Left renal pelvis (tissue), 4 donors: ENCODE results near the gene USP9X. TPM values are rescaled to one million over a fixed set of nuclear protein-coding genes. Genes with fewer than 3 reads are reported as not detected.
"Not testable (repeated sequence)": the region's sequence is repeated elsewhere in the genome, so short reads cannot be mapped to it uniquely, and the experiment has no call there.

Experiments
- DNase-seq, 4 donors: peaks; one replicate each; pipeline ENCODE4 v3.0.0-alpha.2; 2013; ENCODE audit warnings: low read depth in 4 of 4, low spot score in 3 of 4
- polyA plus RNA-seq, 4 donors: library from polyadenylated mRNA; unstranded; fragments of 120-200 nt; gene quantifications; one replicate each; pipeline ENCODE4 v1.2.1, GENCODE V29; 2013; ENCODE audit not compliant: insufficient read length in 4 of 4

USP9X gene
- polyA plus RNA-seq, 4 donors = 50.4 to 74.9 (median 63.5) TPM

DNA sequence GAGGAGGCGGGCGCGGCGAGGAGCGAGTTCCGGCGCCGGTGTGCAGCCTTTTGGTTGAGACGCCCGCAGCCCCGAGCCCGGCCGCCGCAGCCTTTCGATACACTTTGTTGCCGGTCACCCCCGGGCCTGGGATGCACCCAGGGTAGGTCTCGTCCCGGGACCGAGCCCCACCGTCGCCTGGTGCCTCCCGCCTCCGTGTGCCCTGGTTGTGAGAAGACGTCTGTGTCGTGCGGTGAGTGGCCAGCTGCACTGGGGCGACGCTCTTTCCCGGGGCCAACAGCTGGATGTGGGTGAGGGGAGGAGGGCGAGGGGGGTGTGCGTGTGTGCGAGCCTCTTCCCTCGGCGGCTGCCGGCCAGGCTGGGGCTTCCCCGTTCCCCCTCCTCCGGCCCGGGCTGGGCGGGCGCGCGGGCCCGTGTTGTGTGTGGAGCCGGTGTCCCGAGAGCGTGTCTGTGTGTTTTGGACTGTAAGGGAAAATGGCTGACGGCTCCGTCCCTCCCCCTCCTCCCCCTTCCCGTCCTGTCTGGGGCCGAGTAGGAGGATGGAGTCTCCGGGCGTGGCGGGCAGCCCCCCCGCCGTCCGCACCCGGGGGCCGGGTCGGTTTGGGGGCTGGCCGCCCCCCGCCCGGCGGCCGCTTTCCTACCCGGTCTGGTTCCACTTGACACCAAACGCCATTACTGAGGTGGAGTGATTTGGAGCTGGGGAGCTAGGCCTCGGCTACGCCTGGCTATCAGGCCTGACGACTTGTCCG is 807 bp downstream of the USP9X start:
- DNase-seq = peak in 1 of 4 donors; percentile 52

DNA sequence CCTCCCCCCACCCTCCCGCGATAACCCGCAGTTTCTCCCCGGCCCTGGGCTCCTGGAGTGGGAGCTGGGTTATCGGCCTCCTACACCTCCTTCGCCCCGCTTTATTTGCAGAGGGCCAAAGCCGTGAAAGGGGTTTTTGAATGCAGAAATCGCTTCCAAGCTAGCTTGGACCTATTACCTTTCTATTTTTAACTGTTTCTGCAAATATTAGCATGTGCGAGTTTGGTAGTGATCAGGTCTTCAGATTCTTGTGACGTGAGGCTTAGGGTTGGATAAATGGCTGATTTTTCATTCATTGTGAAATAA is 1.3 kb downstream of the USP9X start:
- peak in 1 of 4 donors; percentile 7 for DNase-seq

DNA sequence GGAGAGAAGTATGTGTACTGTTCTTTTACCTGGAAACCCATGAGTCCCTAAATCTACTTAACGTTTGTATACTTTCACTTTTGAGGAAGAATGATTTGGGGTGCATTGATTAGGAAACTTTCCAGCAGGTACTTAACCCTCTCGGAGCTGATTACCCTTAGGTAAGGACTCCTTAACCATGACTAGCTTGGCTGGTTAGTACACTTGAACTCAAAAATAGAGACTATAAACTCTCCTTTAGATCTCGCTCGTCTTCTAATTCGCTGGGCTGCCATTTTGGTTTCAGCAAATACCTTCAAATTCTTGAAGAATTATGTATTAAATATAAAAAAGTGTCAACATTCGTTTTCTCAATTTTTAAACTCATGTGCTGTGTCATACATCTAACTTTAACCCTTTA is 2.0 kb downstream of the USP9X start:
- DNase-seq = no peak

DNA sequence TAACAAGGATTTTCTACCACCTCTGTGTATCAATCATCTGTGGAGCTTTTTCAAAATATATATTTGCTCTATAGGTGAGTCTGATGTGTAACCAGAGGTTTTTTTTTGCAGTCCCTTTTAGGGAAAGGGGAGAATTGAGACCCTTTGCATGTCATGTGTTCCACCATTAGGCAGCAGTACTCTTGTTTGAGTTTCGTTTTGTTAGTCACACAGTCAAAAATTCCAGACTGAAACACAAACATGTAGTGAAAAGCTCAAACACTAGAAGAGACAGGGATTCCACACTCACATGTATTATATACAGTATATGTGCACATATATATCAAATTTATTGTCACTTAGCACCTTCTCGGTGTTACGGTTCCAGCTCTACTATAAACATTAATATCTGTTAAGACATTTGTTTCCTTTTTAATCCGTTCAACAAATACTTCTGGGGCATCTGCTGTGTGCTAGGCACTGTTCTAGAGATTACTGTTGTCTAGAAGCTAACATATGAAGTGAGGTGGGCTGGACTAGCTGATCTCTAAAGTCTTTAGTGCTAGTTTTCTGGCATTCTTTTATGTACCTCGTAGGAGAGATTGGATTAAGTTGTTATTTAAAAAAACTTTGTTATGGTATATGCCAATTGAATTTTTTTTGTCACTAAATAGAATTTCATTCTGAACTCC is 5.5 kb downstream of the USP9X start:
- DNase-seq = no peak

DNA sequence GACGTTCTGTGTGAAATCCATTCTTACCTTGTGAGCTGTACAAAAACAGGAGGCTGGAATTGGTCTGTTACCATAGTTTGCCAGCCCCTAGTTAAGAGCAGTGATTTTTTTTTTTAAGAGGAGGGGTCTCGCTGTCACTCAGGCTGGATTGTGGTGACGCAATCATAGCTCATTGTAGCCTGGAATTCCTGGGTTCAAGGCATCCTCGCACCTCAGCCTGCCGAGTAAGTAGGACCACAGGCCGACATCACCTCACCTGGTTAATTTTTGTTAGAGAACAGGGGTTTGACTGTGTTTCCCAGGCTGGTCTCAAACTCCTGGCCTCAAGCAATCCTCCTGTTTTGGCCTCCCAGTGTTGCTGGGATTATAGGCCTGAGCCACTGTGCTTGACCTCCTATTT is 7.5 kb downstream of the USP9X start:
- DNase-seq = no peak

DNA sequence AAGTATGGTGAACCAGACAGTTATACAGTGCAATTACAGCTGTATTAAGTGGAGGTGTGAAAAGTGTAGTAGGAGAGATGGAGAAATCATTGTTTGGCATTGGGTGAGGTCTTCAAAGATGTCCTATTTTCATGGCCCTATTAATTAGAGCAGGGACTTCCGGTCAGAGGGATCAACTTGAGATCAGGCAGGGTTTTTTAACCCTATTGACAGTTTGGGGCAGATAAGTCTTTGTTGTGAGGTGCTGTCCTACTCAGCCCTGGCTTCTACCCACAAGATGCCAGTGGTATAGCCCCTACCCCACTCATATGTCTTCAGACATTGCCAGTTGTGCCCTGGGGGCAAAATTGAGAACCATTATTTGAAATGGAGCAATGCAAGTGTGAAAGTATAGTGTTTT is 9.9 kb downstream of the USP9X start:
- DNase-seq = no peak

DNA sequence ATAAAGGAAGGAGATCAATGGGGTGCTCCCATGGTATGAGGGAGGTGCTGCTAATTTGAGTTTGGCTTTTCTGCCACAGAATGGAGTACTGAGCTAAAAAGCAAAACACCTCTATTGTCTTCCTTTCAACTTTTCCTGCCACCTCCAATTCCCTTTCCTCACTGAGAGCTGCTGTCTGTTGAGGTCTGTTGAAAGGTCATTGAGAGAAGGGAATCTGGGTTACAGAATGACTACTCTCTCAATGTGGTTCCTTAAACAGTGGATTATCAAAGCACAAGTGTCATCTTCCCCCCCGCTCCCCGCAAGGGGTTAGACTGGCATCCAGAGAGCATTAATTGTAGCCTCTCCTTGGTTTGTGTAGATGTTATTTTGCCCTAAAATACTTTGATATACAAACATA is 10.7 kb downstream of the USP9X start:
- no peak for DNase-seq

DNA sequence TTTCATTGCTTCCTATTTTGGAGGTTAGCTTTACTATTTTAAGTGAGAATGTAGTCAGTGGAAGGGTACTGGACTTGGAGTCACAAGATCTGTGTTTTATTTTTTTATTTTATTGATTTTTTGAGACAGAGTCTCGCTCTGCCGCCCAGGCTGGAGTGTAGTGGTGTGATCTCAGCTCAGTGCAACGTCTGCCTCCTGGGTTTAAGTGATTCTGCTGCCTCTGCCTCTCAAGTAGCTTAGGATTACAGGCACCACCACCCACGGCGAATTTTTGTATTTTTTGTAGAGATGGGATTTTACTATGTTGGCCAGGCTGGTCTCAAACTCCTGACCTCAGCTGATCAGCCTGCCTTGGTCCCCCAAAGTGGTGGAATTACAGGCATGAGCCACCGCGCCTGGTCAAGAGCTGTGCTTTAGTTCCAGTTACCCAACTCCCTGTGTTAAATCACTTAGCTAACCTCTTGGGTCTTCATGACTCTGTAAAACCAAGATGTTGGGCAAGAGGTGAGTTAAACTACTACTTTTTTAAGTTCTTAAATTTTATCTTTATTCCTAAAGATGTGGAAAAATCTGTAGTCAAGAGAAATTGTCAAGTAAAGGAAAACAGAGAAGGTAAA is 11.2 kb downstream of the USP9X start:
- no peak for DNase-seq

DNA sequence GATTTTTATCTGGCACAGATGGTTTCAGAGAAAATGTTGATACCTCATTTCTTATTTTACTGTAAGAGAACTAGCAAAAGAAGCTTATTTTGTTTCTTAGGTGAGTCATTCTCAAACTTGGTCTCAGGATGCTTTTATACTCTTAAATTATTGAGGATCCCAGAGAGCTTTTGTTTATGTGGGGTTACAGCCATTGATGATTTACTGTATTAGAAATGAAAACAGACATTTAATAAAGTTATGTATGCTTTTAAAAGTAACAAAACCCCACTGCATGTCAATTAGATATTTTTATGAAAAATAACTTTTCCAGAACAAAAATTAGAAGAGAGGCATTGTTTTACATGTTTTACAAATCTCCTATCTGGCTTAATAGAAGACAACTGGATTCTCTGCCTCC is 12.1 kb downstream of the USP9X start:
- no peak for DNase-seq

DNA sequence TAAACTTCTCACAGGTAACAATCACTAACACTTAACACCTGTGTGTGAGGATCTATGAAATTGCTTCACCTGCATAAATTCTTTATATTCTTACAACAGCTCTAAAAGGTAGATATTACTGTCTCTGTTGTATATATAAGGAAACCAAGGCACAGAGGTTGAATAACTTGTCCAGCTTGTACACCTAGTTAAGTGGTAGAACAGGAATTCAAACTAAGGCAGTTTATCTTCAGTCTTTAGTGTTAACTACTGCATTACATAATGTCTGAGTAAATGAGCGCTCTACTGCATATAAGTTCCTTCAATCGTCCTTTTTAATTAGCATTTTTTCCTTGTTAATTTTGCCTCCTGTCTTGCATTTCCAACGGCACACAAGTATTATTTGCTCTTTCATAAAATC is 15.0 kb downstream of the USP9X start:
- no peak for DNase-seq

DNA sequence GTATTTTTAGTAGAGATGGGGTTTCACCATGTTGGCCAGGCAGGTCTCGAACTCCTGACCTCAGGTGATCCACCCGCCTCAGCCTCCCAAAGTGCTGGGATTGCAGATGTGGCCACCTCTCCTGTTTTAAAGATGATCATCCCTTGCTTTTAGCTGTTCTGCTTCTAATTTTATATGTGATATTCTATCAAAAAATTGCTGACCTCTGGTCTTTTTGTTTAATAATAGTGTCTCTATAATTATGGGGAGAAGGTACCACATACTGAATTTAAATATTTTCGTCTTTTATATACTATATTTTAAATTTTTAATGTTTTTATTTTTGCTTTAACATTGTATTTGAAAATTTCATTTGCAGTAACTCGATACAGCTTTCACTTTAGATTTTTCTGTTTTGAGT is 15.6 kb downstream of the USP9X start:
- no peak for DNase-seq

DNA sequence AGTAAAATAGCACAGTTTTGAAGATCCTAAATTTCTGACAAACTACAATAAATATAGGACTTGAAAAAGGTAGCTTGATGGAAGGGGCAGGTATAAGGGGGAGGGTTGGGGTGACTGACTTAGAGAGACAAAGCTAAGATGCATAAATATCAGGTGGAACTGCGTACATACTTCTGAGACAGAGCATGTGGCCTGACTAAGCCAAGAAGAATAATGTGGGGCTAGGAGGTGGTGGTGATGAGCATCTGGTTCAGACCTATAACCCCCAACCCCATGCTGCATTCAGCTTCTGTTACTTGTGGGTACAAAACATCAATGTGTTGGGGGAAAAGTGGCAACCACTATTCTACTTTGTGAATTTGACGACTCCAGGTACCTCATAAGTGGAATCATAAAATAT is 19.8 kb downstream of the USP9X start:
- DNase-seq = no peak

DNA sequence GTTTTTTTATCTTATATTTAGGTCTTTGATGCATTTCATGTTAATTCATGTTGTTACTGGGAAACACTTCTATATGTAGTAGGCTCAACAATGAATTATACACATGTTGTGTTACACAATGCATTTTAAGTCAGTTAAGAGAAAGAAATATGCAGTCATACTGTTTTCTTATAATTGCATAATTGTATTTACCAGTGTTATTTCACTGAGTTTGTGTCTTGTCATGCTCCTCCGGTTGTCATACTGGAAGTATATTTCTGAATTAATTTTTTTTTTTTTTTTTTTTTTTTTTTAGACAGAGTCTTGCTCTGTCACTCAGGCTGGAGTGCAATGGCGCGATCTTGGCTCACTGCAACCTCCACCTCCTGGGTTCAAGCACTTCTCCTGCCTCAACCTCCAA is 21.0 kb downstream of the USP9X start:
- DNase-seq = not testable (repeated sequence)

DNA sequence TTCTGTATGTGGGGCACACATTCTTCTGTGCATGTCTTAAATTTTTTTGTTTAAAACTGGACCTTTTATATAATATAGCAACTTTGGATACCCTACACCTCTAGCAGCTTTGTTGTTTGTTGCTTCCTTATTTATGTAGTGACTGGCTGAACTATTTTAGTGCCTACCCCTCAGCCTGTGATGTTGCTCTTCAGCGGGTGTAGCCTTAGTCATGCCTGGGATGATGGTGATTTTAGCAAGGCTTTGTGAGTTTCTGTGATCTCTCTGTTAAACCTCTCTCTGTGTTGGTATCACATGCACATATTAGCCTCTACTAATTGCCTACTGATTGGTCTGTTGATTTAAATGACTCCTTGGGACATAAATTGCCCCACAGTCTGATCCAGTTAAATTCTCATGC is 22.8 kb downstream of the USP9X start:
- DNase-seq = no peak

DNA sequence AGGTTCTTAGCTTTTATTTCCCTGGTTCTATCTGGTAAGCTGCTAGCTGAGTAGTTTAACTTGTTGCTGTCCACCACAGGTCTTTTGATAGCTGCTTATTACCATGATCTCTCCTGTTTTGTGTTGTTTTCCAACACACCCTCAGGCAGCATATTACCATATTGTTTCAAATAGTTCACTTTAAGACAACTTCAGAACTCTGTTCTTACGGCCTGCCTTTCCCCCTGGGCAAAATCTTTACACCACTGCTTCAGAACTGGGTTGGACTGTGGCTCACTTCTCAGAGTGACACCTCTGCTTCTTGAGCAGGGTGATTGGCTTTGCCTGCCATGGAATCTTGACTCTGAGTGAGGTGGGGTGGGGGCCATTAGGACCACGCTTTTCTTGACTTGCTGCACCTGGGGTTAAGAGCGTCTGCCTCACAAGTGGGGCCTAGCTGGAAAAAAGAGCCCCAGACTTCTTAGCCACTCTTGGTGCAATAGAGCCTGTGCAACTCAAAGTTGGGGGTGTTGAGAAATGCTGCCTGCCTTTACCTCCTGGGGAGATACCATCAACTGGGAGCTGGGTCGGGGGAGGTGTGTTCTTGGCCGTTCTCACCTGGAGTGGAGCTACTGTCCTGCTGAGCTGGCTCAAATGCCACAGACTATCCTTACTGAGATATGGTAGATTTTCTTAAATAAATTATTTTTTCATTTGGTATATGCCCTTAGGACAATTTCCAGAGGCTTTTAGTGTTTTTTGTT is 23.4 kb downstream of the USP9X start:
- DNase-seq = no peak

DNA sequence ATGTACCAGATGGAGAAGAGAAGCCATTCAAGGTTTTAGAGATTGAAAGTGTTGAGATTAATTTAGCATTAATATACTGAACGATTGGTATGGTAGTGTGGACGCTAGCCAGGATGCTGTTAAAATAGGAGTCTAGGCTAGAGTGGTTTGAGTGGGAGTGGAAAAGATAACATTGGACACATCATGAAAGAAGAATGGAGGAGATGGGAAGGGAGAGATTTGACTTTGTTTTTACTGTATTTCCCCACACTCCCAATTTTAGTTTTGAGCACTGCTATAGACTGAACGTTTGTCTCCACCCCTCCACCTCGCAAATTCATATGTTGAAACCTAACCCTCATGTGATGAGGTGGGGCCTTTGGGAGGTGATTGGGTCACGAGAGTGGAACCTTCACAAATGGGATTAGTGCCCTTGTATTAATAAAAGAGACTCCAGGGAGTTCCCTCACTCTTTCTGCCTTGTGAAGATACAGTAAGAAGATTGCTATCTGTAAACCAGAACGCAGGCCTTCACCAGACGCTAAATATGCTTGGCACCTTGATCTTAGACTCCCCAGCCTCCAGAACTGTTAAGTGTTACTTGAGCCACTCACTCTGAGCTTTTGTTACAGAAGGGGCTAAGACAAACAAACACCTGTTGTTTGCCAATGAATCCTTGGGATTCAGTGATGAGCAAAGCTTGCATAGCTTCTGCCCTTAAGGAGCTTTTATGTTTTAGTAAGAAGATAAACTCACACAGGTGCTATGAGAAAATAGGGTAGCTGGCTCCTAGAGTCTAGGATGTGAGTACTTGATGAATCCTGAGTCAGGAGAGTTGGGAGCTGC is 25.8 kb downstream of the USP9X start:
- DNase-seq = no peak

DNA sequence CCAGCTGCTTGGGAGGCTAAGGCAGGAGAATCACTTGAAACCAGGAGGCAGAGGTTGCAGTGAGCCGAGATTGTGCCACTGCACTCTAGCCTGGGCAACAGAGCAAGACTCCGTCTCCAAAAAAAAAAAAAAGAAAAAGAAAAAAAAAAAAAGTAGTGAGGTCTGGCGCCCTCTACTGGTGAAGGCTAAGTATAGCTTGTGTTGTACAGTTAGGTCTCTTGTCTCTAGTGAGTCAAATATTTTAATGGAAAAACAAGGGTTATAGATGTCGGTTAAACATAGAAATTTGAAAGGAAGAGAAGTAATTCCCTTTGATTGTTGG is 29.8 kb downstream of the USP9X start:
- DNase-seq = not testable (repeated sequence)

DNA sequence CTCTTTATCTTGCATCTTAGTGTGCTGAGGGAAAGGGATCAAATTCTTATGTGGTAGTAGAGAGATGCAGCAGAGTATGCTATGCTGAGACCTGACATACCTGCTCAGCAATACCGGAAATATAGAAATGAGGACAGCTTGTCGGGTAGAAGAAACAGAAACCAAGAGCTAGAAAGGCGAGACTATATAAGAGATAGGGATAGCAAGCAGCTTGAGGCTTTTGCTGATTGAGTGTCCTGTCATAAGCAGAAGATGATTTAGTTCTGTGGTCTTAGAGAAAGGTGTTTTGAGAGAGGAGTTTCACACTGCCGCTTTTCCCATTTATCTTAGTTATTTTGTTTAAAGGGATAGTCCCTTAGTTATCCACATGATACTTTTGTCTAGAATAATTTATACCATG is 31.7 kb downstream of the USP9X start:
- DNase-seq = no peak

DNA sequence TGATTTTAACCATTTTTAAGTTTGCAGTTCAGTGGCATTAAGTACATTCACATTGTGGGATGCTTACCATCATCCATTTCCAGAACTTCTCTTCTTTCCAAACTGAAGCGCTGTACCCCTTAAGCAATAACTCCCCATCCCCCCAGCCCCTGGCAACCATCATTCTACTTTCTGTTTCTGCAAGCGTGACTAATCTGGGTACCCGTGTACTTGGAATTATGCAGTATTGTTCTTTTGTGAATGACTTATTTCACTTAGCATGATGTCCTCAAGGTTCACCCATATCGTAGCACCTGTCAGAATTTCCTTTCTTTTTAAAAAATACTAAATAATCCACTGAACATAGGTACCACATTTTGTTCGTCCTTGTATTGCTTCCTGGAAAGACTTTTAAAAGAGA is 32.9 kb downstream of the USP9X start:
- DNase-seq = no peak

DNA sequence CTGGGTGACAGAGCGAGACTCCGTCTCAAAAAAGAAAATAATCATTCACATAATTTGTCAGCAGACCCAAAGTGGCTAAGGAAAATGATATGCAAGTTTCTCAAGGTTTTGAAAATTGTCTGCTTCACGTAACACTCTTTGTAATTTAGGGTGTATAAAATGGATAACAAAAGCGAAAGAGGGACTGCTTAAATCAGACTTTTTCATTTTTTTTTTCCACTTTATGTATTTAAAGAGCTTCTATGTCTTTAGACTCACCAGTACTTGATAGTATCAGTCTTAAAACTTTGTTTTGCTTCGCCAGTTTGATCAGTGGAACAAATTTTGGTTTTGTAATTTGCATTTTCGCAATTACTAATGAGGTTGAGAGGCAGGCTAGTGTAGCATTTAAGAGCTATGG is 34.6 kb downstream of the USP9X start:
- no peak for DNase-seq

DNA sequence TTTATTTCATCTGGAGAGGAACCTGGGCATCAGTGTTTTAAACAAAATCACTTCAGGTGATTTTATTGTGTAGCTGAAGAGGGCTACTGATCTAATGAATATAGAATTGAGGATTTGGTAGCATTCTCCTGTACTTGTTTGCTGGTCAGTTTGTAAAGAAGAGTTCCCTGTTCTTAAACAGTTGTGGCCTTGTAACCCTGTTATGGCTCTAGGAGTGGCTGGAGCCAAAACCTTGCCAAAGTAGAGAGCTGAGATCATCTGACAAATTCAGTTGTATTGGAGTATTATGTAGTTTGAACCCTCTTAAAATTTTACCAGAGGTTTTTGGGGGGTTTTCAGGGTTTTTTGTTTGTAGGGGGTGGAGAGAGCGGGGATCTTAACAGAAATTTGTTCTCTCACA is 36.5 kb downstream of the USP9X start:
- DNase-seq = no peak
